ENCODE measurements around the gene ELANE.
A peak's percentile ranks its signal among the peaks of the same experiment; 100 is the strongest.

The ELANE gene

GRCh38 chr19:861141-861755 lies 9.1 kb downstream of the ELANE start:
- WGBS, result 42% methylated on average over 25 of the region's 35 CpGs
- H2AK5ac ChIP-seq (ENCODE audit: low read length, severe bottlenecking), result no peak overlapping the region
- peaks cover 0 to 3% of the 10 kb centered on the region in 2 experiments for H3K36me3 ChIP-seq (ENCODE audit: control insufficient read depth in 1 of 2, insufficient read depth in 2 of 2, low read depth in 1 of 2, low read length in 2 of 2)
- H3K27me3 ChIP-seq (ENCODE audit: control insufficient read depth in 1 of 2, insufficient read depth in 1 of 2, low read length in 2 of 2), result no peaks in the 10 kb centered on the region
- H2AFZ ChIP-seq (ENCODE audit: low read depth, low read length), result no peak overlapping the region
- no peak overlapping the region for H3K4ac ChIP-seq (ENCODE audit: low read depth in 1 of 2, low read length in 2 of 2)
- no peak overlapping the region for H3K14ac ChIP-seq (ENCODE audit: low read length in 2 of 2)
- no peak overlapping the region for H3K27ac ChIP-seq (ENCODE audit: low read length, poor library complexity, severe bottlenecking)
- no peak for DNase-seq
- no peak overlapping the region for H3K9ac ChIP-seq (ENCODE audit: low read length)
- no peaks in the 10 kb centered on the region for H3K79me1 ChIP-seq (replicated peaks; ENCODE audit: low read length, poor library complexity, severe bottlenecking)
- no peak overlapping the region for H2BK5ac ChIP-seq (ENCODE audit: low read depth, low read length, poor library complexity, severe bottlenecking)
- no peak overlapping the region for H4K91ac ChIP-seq (ENCODE audit: low read length)
- peaks cover 33% of the 10 kb centered on the region for H3K4me1 ChIP-seq (ENCODE audit: control insufficient read depth, insufficient read depth, low read depth, low read length)
- peak overlapping the region; percentile 19 for H4K8ac ChIP-seq (ENCODE audit: low read length)
- H3K18ac ChIP-seq (ENCODE audit: low read depth in 1 of 2, low read length in 2 of 2), result no peak overlapping the region
- no peak overlapping the region for H3K4me2 ChIP-seq (ENCODE audit: low read length, poor library complexity, severe bottlenecking)
- no peak overlapping the region for H2BK120ac ChIP-seq (ENCODE audit: low read depth, low read length)
- H3K9me3 ChIP-seq (ENCODE audit: control insufficient read depth, low read length), result no peaks in the 10 kb centered on the region
- H2BK12ac ChIP-seq (ENCODE audit: low read length in 2 of 2), result peak overlapping the region in 1 of 2 experiments; percentile 58
- H3K23ac ChIP-seq (ENCODE audit: low read length in 2 of 2), result peak overlapping the region in 1 of 2 experiments; percentile 17
- H2BK15ac ChIP-seq (ENCODE audit: low read depth, poor library complexity, severe bottlenecking), result no peak overlapping the region
- H3K4me3 ChIP-seq (ENCODE audit: insufficient read depth in 1 of 2, low read depth in 1 of 2, low read length in 2 of 2), result no peak overlapping the region

- Histone ChIP-seq H3K9ac (ENCODE audit: low read length) (no peak overlapping the region), H2BK120ac (ENCODE audit: low read depth, low read length) (no peak overlapping the region), H3K14ac (ENCODE audit: low read length in 2 of 2) (no peak overlapping the region), H3K9me3 (ENCODE audit: control insufficient read depth, low read length) (no peaks in the 10 kb centered on the region), H3K27ac (ENCODE audit: low read length, poor library complexity, severe bottlenecking) (no peak overlapping the region), H2BK15ac (ENCODE audit: low read depth, poor library complexity, severe bottlenecking) (no peak overlapping the region), H2AFZ (ENCODE audit: low read depth, low read length) (no peak overlapping the region), H3K4me3 (ENCODE audit: insufficient read depth in 1 of 2, low read depth in 1 of 2, low read length in 2 of 2) (no peak overlapping the region), H3K4me1 (ENCODE audit: control insufficient read depth, insufficient read depth, low read depth, low read length) (peaks cover 37% of the 10 kb centered on the region), H3K4me2 (ENCODE audit: low read length, poor library complexity, severe bottlenecking) (no peak overlapping the region), H4K91ac (ENCODE audit: low read length) (no peak overlapping the region), H2AK5ac (ENCODE audit: low read length, severe bottlenecking) (no peak overlapping the region), H3K36me3 (ENCODE audit: control insufficient read depth in 1 of 2, insufficient read depth in 2 of 2, low read depth in 1 of 2, low read length in 2 of 2) (peaks cover 0 to 3% of the 10 kb centered on the region in 2 experiments), H3K4ac (ENCODE audit: low read depth in 1 of 2, low read length in 2 of 2) (no peak overlapping the region), H3K18ac (ENCODE audit: low read depth in 1 of 2, low read length in 2 of 2) (no peak overlapping the region), H2BK5ac (ENCODE audit: low read depth, low read length, poor library complexity, severe bottlenecking) (no peak overlapping the region), H3K23ac (ENCODE audit: low read length in 2 of 2) (peak overlapping the region in 1 of 2 experiments; percentile 17), H2BK12ac (ENCODE audit: low read length in 2 of 2) (peak overlapping the region in 1 of 2 experiments; percentile 58), H4K8ac (ENCODE audit: low read length) (peak overlapping the region; percentile 19), H3K79me1 (replicated peaks; ENCODE audit: low read length, poor library complexity, severe bottlenecking) (no peaks in the 10 kb centered on the region), H3K27me3 (ENCODE audit: control insufficient read depth in 1 of 2, insufficient read depth in 1 of 2, low read length in 2 of 2) (no peaks in the 10 kb centered on the region)
- DNase-seq, result peak; percentile 39
- WGBS, result 6% methylated on average over 60 of the region's 60 CpGs
These were observed 9.9 kb downstream of the ELANE start for GRCh38 chr19:861756-862580.

GRCh38 chr19:862581-863314 lies 10.6 kb downstream of the ELANE start:
- H4K91ac ChIP-seq (ENCODE audit: low read length), result no peak overlapping the region
- DNase-seq, result peak; percentile 60
- H3K27me3 ChIP-seq (ENCODE audit: control insufficient read depth in 1 of 2, insufficient read depth in 1 of 2, low read length in 2 of 2), result no peaks in the 10 kb centered on the region
- 16% methylated on average over 48 of the region's 48 CpGs for WGBS
- no peak overlapping the region for H3K18ac ChIP-seq (ENCODE audit: low read depth in 1 of 2, low read length in 2 of 2)
- no peak overlapping the region for H3K27ac ChIP-seq (ENCODE audit: low read length, poor library complexity, severe bottlenecking)
- H3K79me1 ChIP-seq (replicated peaks; ENCODE audit: low read length, poor library complexity, severe bottlenecking), result no peaks in the 10 kb centered on the region
- no peaks in the 10 kb centered on the region for H3K9me3 ChIP-seq (ENCODE audit: control insufficient read depth, low read length)
- no peak overlapping the region for H3K4ac ChIP-seq (ENCODE audit: low read depth in 1 of 2, low read length in 2 of 2)
- H2AK5ac ChIP-seq (ENCODE audit: low read length, severe bottlenecking), result no peak overlapping the region
- H2BK15ac ChIP-seq (ENCODE audit: low read depth, poor library complexity, severe bottlenecking), result no peak overlapping the region
- H2BK120ac ChIP-seq (ENCODE audit: low read depth, low read length), result no peak overlapping the region
- no peak overlapping the region for H3K9ac ChIP-seq (ENCODE audit: low read length)
- peak overlapping the region; percentile 55 for H4K8ac ChIP-seq (ENCODE audit: low read length)
- no peak overlapping the region for H2BK5ac ChIP-seq (ENCODE audit: low read depth, low read length, poor library complexity, severe bottlenecking)
- H2AFZ ChIP-seq (ENCODE audit: low read depth, low read length), result no peak overlapping the region
- H3K4me2 ChIP-seq (ENCODE audit: low read length, poor library complexity, severe bottlenecking), result no peak overlapping the region
- H3K14ac ChIP-seq (ENCODE audit: low read length in 2 of 2), result no peak overlapping the region
- peaks cover 45% of the 10 kb centered on the region for H3K4me1 ChIP-seq (ENCODE audit: control insufficient read depth, insufficient read depth, low read depth, low read length)
- no peak overlapping the region for H3K4me3 ChIP-seq (ENCODE audit: insufficient read depth in 1 of 2, low read depth in 1 of 2, low read length in 2 of 2)
- no peak overlapping the region for H2BK12ac ChIP-seq (ENCODE audit: low read length in 2 of 2)
- H3K23ac ChIP-seq (ENCODE audit: low read length in 2 of 2), result no peak overlapping the region
- H3K36me3 ChIP-seq (ENCODE audit: control insufficient read depth in 1 of 2, insufficient read depth in 2 of 2, low read depth in 1 of 2, low read length in 2 of 2), result peaks cover 5 to 6% of the 10 kb centered on the region in 2 experiments

- Histone ChIP-seq H3K4me1 (ENCODE audit: control insufficient read depth, insufficient read depth, low read depth, low read length) (peaks cover 50% of the 10 kb centered on the region), H3K4me2 (ENCODE audit: low read length, poor library complexity, severe bottlenecking) (no peak overlapping the region), H2BK12ac (ENCODE audit: low read length in 2 of 2) (no peak overlapping the region), H4K8ac (ENCODE audit: low read length) (no peak overlapping the region), H3K79me1 (replicated peaks; ENCODE audit: low read length, poor library complexity, severe bottlenecking) (peaks cover 4% of the 10 kb centered on the region), H3K9ac (ENCODE audit: low read length) (no peak overlapping the region), H3K4me3 (ENCODE audit: insufficient read depth in 1 of 2, low read depth in 1 of 2, low read length in 2 of 2) (no peak overlapping the region), H3K27ac (ENCODE audit: low read length, poor library complexity, severe bottlenecking) (no peak overlapping the region), H3K9me3 (ENCODE audit: control insufficient read depth, low read length) (no peaks in the 10 kb centered on the region), H3K36me3 (ENCODE audit: control insufficient read depth in 1 of 2, insufficient read depth in 2 of 2, low read depth in 1 of 2, low read length in 2 of 2) (peaks cover 10 to 11% of the 10 kb centered on the region in 2 experiments), H4K91ac (ENCODE audit: low read length) (no peak overlapping the region), H2BK5ac (ENCODE audit: low read depth, low read length, poor library complexity, severe bottlenecking) (no peak overlapping the region), H3K14ac (ENCODE audit: low read length in 2 of 2) (no peak overlapping the region), H2BK15ac (ENCODE audit: low read depth, poor library complexity, severe bottlenecking) (no peak overlapping the region), H2AK5ac (ENCODE audit: low read length, severe bottlenecking) (no peak overlapping the region), H2BK120ac (ENCODE audit: low read depth, low read length) (no peak overlapping the region), H3K18ac (ENCODE audit: low read depth in 1 of 2, low read length in 2 of 2) (no peak overlapping the region), H3K4ac (ENCODE audit: low read depth in 1 of 2, low read length in 2 of 2) (no peak overlapping the region), H3K23ac (ENCODE audit: low read length in 2 of 2) (no peak overlapping the region), H2AFZ (ENCODE audit: low read depth, low read length) (no peak overlapping the region), H3K27me3 (ENCODE audit: control insufficient read depth in 1 of 2, insufficient read depth in 1 of 2, low read length in 2 of 2) (no peaks in the 10 kb centered on the region)
- no peak for DNase-seq
- 90% methylated on average over 2 of the region's 7 CpGs for WGBS
These were observed 11.2 kb downstream of the ELANE start for GRCh38 chr19:863315-863620.

All from mesenchymal stem cell (in vitro differentiated cells and primary cell).